ENCODE data around the gene ALDH3A1. TPM values are rescaled to one million over a fixed set of nuclear protein-coding genes. Genes with fewer than 3 reads are reported as not detected.

ALDH3A1 gene
- total RNA-seq, 2 donors from 2014 or later = 0.42 to 0.44 TPM

DNA sequence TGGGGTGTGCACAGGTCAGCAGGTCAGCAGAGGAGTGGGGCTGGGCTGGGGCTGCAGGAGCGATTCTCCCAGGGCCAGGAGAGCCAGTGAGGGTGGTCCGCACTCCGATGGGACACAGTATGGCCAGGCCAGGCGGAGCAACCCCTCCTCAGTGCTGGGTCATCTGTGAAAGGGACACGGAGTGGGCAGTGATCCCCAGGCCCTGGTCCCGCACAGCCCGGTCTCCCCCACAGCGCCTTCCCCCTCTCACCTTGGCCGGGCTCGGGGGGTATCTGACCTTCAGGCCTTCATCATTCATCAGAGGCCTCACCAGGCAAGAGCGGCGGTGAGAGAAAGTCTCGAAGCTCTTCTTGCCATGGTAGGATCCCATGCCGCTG lies 10.0 kb downstream of the ALDH3A1 start:
- no peaks in the 10 kb centered on the region for H3K4me1 ChIP-seq (ENCODE audit: control insufficient read depth, insufficient read depth, low read length)
- Mint-ChIP-seq H3K4me3 (no peak overlapping the region), H3K27ac (no peak overlapping the region), H3K27me3 (ENCODE audit: insufficient read depth) (no peaks in the 10 kb centered on the region), H3K9me3 (no peaks in the 10 kb centered on the region), H3K36me3 (ENCODE audit: low read depth) (no peaks in the 10 kb centered on the region), H3K4me1 (peaks cover 4% of the 10 kb centered on the region)
- H3K9me3 ChIP-seq (ENCODE audit: control insufficient read depth, low read length) = no peaks in the 10 kb centered on the region
- no peak overlapping the region for H3K4me3 ChIP-seq (ENCODE audit: low read length)
- no peaks in the 10 kb centered on the region for H3K36me3 ChIP-seq (ENCODE audit: control insufficient read depth, insufficient read depth, low read length)
- no peak overlapping the region for H3K27ac ChIP-seq (ENCODE audit: low read depth, low read length)
- no peaks in the 10 kb centered on the region for H3K27me3 ChIP-seq (ENCODE audit: control insufficient read depth, insufficient read depth, low read length, poor library complexity, severe bottlenecking)
- WGBS, 2 experiments (ENCODE audit: insufficient coverage in 1 of 2, insufficient read length in 1 of 2) = 93 to 94% methylated on average over 11 to 14 of the region's 14 CpGs
- DNase-seq = no peak
- TF ChIP-seq, protein P1, sequence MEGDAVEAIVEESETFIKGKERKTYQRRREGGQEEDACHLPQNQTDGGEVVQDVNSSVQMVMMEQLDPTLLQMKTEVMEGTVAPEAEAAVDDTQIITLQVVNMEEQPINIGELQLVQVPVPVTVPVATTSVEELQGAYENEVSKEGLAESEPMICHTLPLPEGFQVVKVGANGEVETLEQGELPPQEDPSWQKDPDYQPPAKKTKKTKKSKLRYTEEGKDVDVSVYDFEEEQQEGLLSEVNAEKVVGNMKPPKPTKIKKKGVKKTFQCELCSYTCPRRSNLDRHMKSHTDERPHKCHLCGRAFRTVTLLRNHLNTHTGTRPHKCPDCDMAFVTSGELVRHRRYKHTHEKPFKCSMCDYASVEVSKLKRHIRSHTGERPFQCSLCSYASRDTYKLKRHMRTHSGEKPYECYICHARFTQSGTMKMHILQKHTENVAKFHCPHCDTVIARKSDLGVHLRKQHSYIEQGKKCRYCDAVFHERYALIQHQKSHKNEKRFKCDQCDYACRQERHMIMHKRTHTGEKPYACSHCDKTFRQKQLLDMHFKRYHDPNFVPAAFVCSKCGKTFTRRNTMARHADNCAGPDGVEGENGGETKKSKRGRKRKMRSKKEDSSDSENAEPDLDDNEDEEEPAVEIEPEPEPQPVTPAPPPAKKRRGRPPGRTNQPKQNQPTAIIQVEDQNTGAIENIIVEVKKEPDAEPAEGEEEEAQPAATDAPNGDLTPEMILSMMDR (conservative IDR thresholded peaks at IDR 0.05) = no peak
- no peak overlapping the region for H3K9ac ChIP-seq (ENCODE audit: extremely low read depth, low read length, poor library complexity, severe bottlenecking)

DNA sequence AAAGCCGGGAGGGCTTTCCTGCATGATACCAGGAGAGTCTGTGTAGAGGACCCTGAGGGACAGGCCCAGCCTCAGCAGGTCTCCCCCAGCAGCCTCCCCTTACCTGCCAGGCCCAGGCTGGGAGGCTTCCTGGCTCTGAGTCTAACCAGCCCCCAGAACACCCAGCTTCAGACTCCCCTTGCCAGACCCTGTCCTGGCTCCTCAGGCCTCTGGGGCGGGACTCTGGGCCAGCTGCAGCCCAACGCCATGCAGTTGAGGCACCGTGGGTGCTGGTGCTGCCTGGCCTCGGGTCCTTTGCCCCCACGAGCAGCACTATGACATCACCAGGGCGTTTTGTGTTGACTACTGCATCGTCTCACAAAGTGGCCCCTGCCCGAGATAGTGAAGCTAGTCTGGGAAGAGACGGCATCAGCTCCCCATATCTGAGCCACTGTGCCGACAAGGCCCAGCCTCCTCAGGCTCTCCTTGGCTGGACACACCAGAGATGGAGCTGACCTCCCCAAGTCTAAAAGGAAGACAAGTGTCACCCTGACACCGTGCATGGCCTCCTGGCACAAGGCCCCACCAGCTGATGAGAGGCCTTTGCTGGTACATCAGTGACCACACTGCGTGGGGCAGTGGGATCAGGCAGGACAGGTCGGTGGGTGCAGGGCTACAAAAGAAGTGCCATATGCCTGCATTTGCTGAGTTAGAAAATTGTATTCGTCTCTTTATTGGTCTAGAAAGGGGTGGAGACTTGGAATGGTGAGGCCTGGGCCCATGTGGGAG lies 10.6 kb downstream of the ALDH3A1 start:
- DNase-seq = no peak
- Histone ChIP-seq H3K9me3 (ENCODE audit: control insufficient read depth, low read length) (no peaks in the 10 kb centered on the region), H3K27ac (ENCODE audit: low read depth, low read length) (no peak overlapping the region), H3K9ac (ENCODE audit: extremely low read depth, low read length, poor library complexity, severe bottlenecking) (no peak overlapping the region), H3K36me3 (ENCODE audit: control insufficient read depth, insufficient read depth, low read length) (no peaks in the 10 kb centered on the region), H3K27me3 (ENCODE audit: control insufficient read depth, insufficient read depth, low read length, poor library complexity, severe bottlenecking) (no peaks in the 10 kb centered on the region), H3K4me3 (ENCODE audit: low read length) (no peak overlapping the region), H3K4me1 (ENCODE audit: control insufficient read depth, insufficient read depth, low read length) (no peaks in the 10 kb centered on the region)
- Mint-ChIP-seq H3K36me3 (ENCODE audit: low read depth) (no peaks in the 10 kb centered on the region), H3K27ac (no peak overlapping the region), H3K4me1 (peaks cover 4% of the 10 kb centered on the region), H3K9me3 (no peaks in the 10 kb centered on the region), H3K27me3 (ENCODE audit: insufficient read depth) (no peaks in the 10 kb centered on the region), H3K4me3 (no peak overlapping the region)
- TF ChIP-seq, protein P1 (conservative IDR thresholded peaks at IDR 0.05) = no peak
- 88 to 89% methylated on average over 13 to 15 of the region's 15 CpGs for WGBS, 2 experiments (ENCODE audit: insufficient coverage in 1 of 2, insufficient read length in 1 of 2)

DNA sequence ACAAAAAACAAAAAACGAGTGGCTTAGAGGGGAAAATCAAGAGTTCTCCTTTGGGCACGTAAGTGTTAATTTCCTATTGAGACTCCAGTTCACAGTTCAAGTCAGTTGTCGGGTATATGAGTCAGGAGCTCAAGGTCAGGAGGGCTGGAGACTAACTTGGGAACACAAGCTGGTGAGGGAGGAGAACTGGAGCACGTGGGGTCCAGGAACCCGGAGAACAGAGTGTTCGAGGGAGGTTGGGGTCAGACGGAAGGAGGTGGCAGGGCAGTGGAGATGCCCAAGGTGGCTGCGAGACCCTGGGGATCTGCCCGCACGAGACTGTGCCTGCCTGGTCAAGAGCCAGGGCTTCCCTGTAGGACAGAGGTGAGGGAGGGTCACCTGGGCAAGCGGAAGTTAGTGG lies 12.0 kb downstream of the ALDH3A1 start:
- no peaks in the 10 kb centered on the region for H3K27me3 ChIP-seq (ENCODE audit: control insufficient read depth, insufficient read depth, low read length, poor library complexity, severe bottlenecking)
- no peak overlapping the region for H3K9ac ChIP-seq (ENCODE audit: extremely low read depth, low read length, poor library complexity, severe bottlenecking)
- Mint-ChIP-seq H3K27me3 (ENCODE audit: insufficient read depth) (no peaks in the 10 kb centered on the region), H3K4me3 (no peak overlapping the region), H3K4me1 (peaks cover 4% of the 10 kb centered on the region), H3K36me3 (ENCODE audit: low read depth) (no peaks in the 10 kb centered on the region), H3K27ac (no peak overlapping the region), H3K9me3 (no peaks in the 10 kb centered on the region)
- H3K4me3 ChIP-seq (ENCODE audit: low read length) = no peak overlapping the region
- 85 to 90% methylated on average over 6 to 11 of the region's 11 CpGs for WGBS, 2 experiments (ENCODE audit: insufficient coverage in 1 of 2, insufficient read length in 1 of 2)
- no peak overlapping the region for H3K27ac ChIP-seq (ENCODE audit: low read depth, low read length)
- no peaks in the 10 kb centered on the region for H3K36me3 ChIP-seq (ENCODE audit: control insufficient read depth, insufficient read depth, low read length)
- no peaks in the 10 kb centered on the region for H3K4me1 ChIP-seq (ENCODE audit: control insufficient read depth, insufficient read depth, low read length)
- no peak for DNase-seq
- TF ChIP-seq, protein P1 (conservative IDR thresholded peaks at IDR 0.05) = no peak
- H3K9me3 ChIP-seq (ENCODE audit: control insufficient read depth, low read length) = no peaks in the 10 kb centered on the region
